Amniotic stem cell (primary cell): ENCODE results near the gene FBRSL1.

ENCODE experiments used
- DNase-seq: peaks from one replicate; lab custom pipeline; 2025; lab: John Stamatoyannopoulos, UW

FBRSL1 gene

GRCh38 chr12:132558861-132559623 lies 69.1 kb downstream of the FBRSL1 start:
- DNase-seq: no peak

- DNase-seq: peak; percentile 5
Measured at GRCh38 chr12:132559652-132560363, 69.9 kb downstream of the FBRSL1 start.

- no peak for DNase-seq
Measured at GRCh38 chr12:132560364-132560613, 70.3 kb downstream of the FBRSL1 start.

- DNase-seq: no peak
Measured at GRCh38 chr12:132560614-132561426, 70.9 kb downstream of the FBRSL1 start.
